Measurements from ENCODE around the gene SIL1.

SIL1 gene

GRCh38 chr5:138972836-138973235, 225.3 kb downstream of the SIL1 start:
- no peak for DNase-seq

- no peak for DNase-seq
Measured at GRCh38 chr5:138972230-138972629, 225.9 kb downstream of the SIL1 start.

- DNase-seq = no peak
Measured at GRCh38 chr5:138969323-138970002, 228.7 kb downstream of the SIL1 start.

GRCh38 chr5:138968601-138969000, 229.6 kb downstream of the SIL1 start:
- no peak for DNase-seq

GRCh38 chr5:138967791-138968448, 230.2 kb downstream of the SIL1 start:
- DNase-seq = no peak

GRCh38 chr5:138966236-138966985, 231.8 kb downstream of the SIL1 start:
- no peak for DNase-seq

GRCh38 chr5:138965626-138966025, 232.5 kb downstream of the SIL1 start:
- no peak for DNase-seq

GRCh38 chr5:138964647-138965201, 233.4 kb downstream of the SIL1 start:
- DNase-seq = no peak

- no peak for DNase-seq
Measured at GRCh38 chr5:138963763-138964371, 234.3 kb downstream of the SIL1 start.

GRCh38 chr5:138962614-138963370, 235.4 kb downstream of the SIL1 start:
- DNase-seq = no peak

GRCh38 chr5:138961729-138962128, 236.4 kb downstream of the SIL1 start:
- DNase-seq = no peak

- no peak for DNase-seq
Measured at GRCh38 chr5:138961221-138961620, 236.9 kb downstream of the SIL1 start.

GRCh38 chr5:138960145-138960692, 237.9 kb downstream of the SIL1 start:
- no peak for DNase-seq

- no peak for DNase-seq
Measured at GRCh38 chr5:138956801-138957200, 241.4 kb downstream of the SIL1 start.

- DNase-seq = no peak
Measured at GRCh38 chr5:138955671-138956295, 242.4 kb downstream of the SIL1 start.

GRCh38 chr5:138955013-138955660, 243.0 kb downstream of the SIL1 start:
- no peak for DNase-seq

- no peak for DNase-seq
Measured at GRCh38 chr5:138954257-138955012, 243.7 kb downstream of the SIL1 start.

- DNase-seq = no peak
Measured at GRCh38 chr5:138953387-138954256, 244.5 kb downstream of the SIL1 start.

- no peak for DNase-seq
Measured at GRCh38 chr5:138952962-138953361, 245.2 kb downstream of the SIL1 start.

Measured in activated CD4-positive, alpha-beta T cell treated with anti-CD3 and anti-CD28 coated beads, Interleukin-2, amount 50 U/mL, for 1 hour (primary cell).